Esophagus muscularis mucosa (tissue), 4 donors: ENCODE results near the gene GSS.
"Not testable (repeated sequence)": the region's sequence is repeated elsewhere in the genome, so short reads cannot be mapped to it uniquely, and the experiment has no call there.

Experiments used
- CTCF ChIP-seq, 3 experiments: fragments of 200-600 bp in 2 of 3; fragments of 450-650 bp in 1 of 3; sonication (generic) in 2 of 3; IDR thresholded peaks; one replicate each; pipeline ENCODE4 v1.5.1; 2017 to 2019; ENCODE audit warnings: antibody characterized with exemption in 3 of 3, mild to moderate bottlenecking in 2 of 3, moderate library complexity in 1 of 3
- EP300 ChIP-seq: sonication (generic); formaldehyde crosslinking; IDR thresholded peaks from one replicate; pipeline ENCODE4 v1.6.1; 2017; ENCODE audit warnings: antibody characterized with exemption
- POLR2A ChIP-seq: fragments of 450-650 bp; IDR thresholded peaks from one replicate; pipeline ENCODE4 v1.6.1; 2017; ENCODE audit warnings: antibody characterized with exemption, moderate library complexity, mild to moderate bottlenecking, low read depth
- POLR2AphosphoS5 ChIP-seq, 2 donors: sonication (generic); formaldehyde crosslinking; IDR thresholded peaks; one replicate each; pipeline ENCODE4 v1.6.1; 2017; ENCODE audit warnings: antibody characterized with exemption in 2 of 2

- not testable (repeated sequence) for TF ChIP-seq CTCF (IDR thresholded peaks at IDR 0.05); POLR2AphosphoS5 (IDR thresholded peaks at IDR 0.05); EP300; POLR2A
Observed at GRCh38 chr20:34898129-34898528, 57.5 kb downstream of the GSS start.
